Choroid plexus epithelial cell (primary cell): ENCODE data around the gene ZNF267.
"Not testable (repeated sequence)": the region's sequence is repeated elsewhere in the genome, so short reads cannot be mapped to it uniquely, and the experiment has no call there.

Experiments used
- DNase-seq: peaks from one replicate; pipeline ENCODE4 v3.0.0-alpha.2; 2010; ENCODE audit warnings: low read depth
- H3K4me3 ChIP-seq: 2 replicates; pipeline ENCODE4 v1.5.1; 2011; ENCODE audit warnings: low read depth, mild to moderate bottlenecking, control low read depth, low read length, moderate library complexity
- CTCF ChIP-seq: conservative IDR thresholded peaks from 2 replicates; pipeline ENCODE4 v1.5.1; 2011; ENCODE audit warnings: low read depth, mild to moderate bottlenecking, control low read depth, inconsistent platforms, low read length, moderate library complexity

Gene ZNF267

GRCh38 chr16:31873556-31874365 is at the start of gene ZNF267:
ZNF267 (plus strand) TSS chr16:31873807; CDS start chr16:31873967, 160 bp downstream.
- DNase-seq: peak; percentile 93
- TF ChIP-seq CTCF: no peak

GRCh38 chr16:31833047-31833446 is 40.6 kb upstream of the ZNF267 start:
- DNase-seq: no peak
- H3K4me3 ChIP-seq: no peak overlapping the region
- TF ChIP-seq CTCF: no peak

More at GRCh38 chr16:31873556-31874365, at the start of gene ZNF267:
- peak within 1 kb of the TSS; percentile 96 for H3K4me3 ChIP-seq

GRCh38 chr16:31836396-31836795 is 37.2 kb upstream of the ZNF267 start:
- not testable (repeated sequence) for H3K4me3 ChIP-seq, DNase-seq

- no peak for DNase-seq
- H3K4me3 ChIP-seq: no peak overlapping the region
- no peak for TF ChIP-seq CTCF
Measured at GRCh38 chr16:31842864-31843263, 30.7 kb upstream of the ZNF267 start.

GRCh38 chr16:31848572-31848971 is 25.0 kb upstream of the ZNF267 start:
- DNase-seq, H3K4me3 ChIP-seq: not testable (repeated sequence)

- no peak for DNase-seq
- no peak for TF ChIP-seq CTCF
- no peak overlapping the region for H3K4me3 ChIP-seq
Measured at GRCh38 chr16:31853291-31853690, 20.3 kb upstream of the ZNF267 start.

- no peak overlapping the region for H3K4me3 ChIP-seq
- TF ChIP-seq CTCF: no peak
- DNase-seq: no peak
Measured at GRCh38 chr16:31860508-31860907, 13.1 kb upstream of the ZNF267 start.

- no peak for DNase-seq
- H3K4me3 ChIP-seq: no peak overlapping the region
- TF ChIP-seq CTCF: no peak
Measured at GRCh38 chr16:31861455-31861854, 12.2 kb upstream of the ZNF267 start.
